ENCODE results near the gene FOXK2.
A peak's percentile ranks its signal among the peaks of the same experiment; 100 is the strongest.

The FOXK2 gene

GRCh38 chr17:82592767-82593589, 73.4 kb downstream of the FOXK2 start:
- DNase-seq = peak; percentile 94

DNA sequence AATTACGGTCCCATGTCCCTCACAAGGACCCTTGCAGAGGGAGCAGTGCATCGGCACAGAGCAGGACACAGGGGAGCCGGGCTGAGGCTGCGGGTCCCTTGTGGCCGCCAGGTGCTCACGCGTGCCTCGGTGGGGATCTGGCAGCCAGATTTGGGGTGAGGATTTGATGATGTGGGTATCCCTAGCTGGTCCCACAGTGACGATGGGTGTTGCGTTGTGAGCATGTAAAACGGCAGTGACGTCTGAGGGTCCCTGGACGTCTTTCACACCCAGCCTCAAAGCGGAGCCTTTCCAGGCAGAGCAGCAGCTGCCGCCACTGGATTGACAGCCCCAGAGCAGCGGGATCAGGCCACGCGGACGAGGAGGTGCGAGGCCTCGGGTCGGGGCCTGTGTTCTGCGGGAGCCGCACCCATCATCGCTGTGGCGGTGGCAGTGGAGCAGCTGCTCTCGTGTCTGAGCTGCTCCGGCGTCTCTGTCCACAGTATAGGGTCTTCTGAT, 74.1 kb downstream of the FOXK2 start:
- no peak for DNase-seq

DNA sequence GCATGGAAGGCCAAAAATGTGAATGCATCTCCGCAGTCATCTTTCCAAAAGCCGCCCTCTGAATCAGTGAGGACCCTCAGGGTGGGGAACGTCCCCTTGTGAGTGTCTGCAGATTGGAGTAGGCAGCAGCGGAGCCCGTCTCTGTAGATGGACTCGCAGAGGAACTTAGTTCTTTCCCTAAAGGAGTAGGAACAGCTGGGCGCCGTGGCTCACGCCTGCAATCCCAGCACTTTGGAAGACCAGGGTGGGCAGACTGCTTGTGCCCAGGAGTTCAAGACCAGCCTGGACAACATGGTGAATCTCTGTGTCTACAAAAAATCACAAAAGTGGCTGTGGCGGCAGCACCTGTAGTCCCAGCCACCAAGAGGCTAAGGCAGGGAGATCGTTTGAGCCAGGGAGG, 75.0 kb downstream of the FOXK2 start:
- DNase-seq = no peak

DNA sequence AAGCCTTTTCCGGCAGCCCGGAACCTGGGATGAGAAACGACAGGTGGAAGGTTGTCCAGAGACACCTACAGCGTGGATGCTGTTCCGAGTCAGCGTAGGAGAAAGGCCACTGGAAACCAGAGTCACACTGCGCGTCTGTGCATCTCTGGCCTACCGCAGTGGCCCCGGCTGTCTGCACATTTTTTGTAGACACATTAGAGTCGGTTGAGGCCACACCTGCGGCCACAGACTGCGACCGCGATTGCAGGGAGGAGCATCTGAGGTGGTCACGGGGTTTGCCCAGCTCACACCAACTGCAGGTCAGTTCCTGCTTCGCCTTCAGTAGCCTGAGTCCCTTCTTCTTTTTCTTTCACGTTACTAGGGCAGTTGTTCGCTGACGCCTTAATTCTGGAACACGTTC, 76.4 kb downstream of the FOXK2 start:
- no peak for DNase-seq

DNA sequence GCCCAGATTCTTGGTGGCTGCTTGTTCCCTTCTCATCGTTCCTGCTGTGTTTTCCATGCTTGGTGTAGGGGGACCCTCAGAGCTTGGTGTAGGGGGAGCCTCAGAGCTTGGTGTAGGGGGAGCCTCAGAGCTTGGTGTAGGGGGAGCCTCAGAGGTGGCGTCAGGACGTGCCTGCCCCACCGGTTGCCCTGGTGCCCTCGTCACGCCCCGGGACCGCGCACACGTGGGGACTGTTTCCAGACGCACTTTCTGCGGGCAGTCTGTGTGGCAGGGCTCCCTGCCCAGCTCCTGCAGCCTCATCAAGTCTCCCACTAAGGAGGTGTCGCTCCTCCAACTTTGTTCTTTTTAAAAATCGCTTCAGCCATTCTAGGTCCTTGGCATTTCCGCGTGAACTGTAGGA, 76.8 kb downstream of the FOXK2 start:
- DNase-seq = no peak

- no peak for DNase-seq
These were observed 77.5 kb downstream of the FOXK2 start for GRCh38 chr17:82596837-82597672.

DNA sequence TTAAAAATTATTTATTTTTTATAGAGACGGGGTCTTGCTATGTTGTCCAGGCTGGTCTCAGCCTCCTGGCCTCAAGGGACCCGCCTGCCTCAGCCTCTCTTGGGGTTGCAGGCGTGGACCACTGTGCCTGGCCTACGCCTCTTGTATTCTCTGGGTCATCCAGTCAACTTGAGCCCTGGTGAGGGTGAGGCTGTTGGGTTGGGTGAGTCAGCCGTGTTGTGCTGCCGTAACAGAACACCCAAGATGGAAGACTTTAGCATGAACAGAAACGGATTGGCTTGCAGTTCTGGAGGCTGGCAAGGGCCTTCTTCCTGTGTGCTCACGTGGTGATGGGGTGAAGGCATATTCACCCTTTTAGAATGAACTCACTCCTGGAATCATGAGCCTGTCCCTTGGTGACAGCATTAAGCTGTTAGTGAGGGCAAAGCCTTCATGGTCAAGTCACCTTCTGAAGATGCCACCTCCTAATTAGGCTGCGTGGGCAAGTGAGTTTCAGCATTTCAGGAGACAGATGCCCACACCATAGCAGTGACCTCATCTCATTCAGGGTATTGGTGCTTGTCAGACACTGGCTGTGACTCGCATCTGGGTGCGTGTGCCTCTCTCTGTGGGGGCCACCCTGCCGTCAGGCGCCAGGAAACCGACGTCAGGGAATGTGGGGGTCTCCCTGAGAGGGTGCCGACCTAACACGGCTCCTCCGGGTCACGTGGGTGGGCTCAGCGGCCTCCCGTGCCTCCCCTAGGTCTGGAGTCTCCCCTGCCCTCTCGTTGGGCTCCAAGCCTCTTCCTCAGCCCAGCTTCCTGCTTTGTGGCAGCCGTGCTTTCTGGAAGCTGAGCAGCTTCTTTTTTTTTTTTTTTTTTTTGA, 79.0 kb downstream of the FOXK2 start:
- no peak for DNase-seq

GRCh38 chr17:82599674-82600661, 80.4 kb downstream of the FOXK2 start:
- no peak for DNase-seq

GRCh38 chr17:82600731-82601446, 81.4 kb downstream of the FOXK2 start:
- no peak for DNase-seq

GRCh38 chr17:82601447-82602000, 82.0 kb downstream of the FOXK2 start:
- DNase-seq = no peak

- DNase-seq = no peak
These were observed 83.0 kb downstream of the FOXK2 start for GRCh38 chr17:82602487-82602886.

GRCh38 chr17:82602986-82603710, 83.6 kb downstream of the FOXK2 start:
- DNase-seq = no peak

- DNase-seq = peak; percentile 98
These were observed 84.5 kb downstream of the FOXK2 start for GRCh38 chr17:82603981-82604448.

- DNase-seq = no peak
These were observed 85.0 kb downstream of the FOXK2 start for GRCh38 chr17:82604532-82604931.

DNA sequence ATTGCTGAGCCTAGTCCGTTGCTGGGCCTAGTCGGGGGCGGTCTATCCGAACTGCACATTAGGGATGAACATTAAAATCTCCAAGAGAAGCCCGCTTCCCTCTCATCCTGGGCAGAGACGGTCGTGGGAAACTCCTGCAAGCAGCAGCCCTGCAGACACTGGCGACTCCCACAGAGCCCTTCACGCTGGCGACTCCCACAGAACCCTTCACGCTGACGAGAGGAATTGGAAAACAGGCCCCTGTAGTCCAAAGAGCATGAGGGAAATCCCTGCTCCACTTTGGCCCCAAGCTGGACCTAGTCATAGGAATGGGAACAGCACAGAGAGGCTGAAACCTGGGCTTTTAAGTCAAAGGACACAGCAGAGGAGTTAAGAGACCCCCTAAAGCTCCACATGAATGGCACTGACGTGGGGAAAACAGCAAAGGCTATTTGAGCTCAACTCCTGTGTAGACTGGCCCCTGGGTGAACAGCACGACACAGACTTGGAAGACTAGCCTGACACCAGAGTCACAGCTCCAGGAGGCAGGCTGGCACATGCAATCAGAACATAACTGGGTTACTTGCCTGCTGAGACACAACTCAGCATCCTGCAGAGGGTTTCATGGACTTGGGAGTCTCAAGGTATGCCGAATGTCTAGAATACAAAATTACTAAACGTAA, 86.5 kb downstream of the FOXK2 start:
- DNase-seq = no peak

GRCh38 chr17:82608816-82609215, 89.3 kb downstream of the FOXK2 start:
- DNase-seq = no peak

DNA sequence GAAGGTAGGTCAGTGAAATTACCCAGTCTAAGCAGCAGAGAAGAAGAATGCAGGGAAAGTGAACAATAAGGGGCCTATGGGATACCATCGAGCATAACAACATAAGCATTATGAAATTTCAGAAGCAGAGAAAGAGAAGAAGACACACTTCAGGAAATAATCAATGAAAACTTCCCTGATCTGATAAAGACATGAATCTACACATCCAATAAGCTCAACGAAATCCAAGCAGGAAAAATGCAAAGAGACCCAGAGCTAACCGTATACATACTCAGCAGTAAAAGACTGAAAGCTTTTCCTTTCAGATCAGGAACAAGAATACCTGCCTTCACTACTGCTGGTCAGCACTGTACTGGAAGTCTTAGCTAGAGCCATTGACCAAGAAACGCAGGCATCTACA, 90.1 kb downstream of the FOXK2 start:
- no peak for DNase-seq

- DNase-seq = peak; percentile 31
These were observed 91.9 kb downstream of the FOXK2 start for GRCh38 chr17:82611140-82612058.

Measured in hematopoietic multipotent progenitor cell treated with erythropoietin and hydrocortisone succinate and interleukin-3 and kit ligand, for 4 days (in vitro differentiated cells).